Measurements from ENCODE around the gene PLA2G6.

Gene PLA2G6

GRCh38 chr22:38228326-38228872 lies 46.8 kb upstream of the PLA2G6 start:
- TF ChIP-seq CTCF (IDR thresholded peaks at IDR 0.05; ENCODE audit: insufficient read depth, low read length, missing control alignments): no peak
- ChIA-PET CTCF (interaction anchor here (0.9 to 4.0 kb wide), 10 partner anchors 9 to 177 kb away, joined by 3 to 18 read pairs (median 4); partner anchors contain the start of gene MAFF), POLR2A (interaction anchor here (1.1 to 1.9 kb wide), 2 partner anchors 10 to 11 kb away, joined by 3 to 9 read pairs; no protein-coding TSS in a partner anchor)
- no peak overlapping the region for H3K4me3 ChIP-seq (ENCODE audit: low read depth, low read length)
- no peak for DNase-seq (ENCODE audit: low read depth, low spot score)

- ChIA-PET POLR2A (no interaction called here), CTCF (interaction anchor here (0.9 to 2.8 kb wide), 3 partner anchors 7 to 44 kb away, joined by 3 to 15 read pairs (median 4); no protein-coding TSS in a partner anchor)
- no peak for DNase-seq (ENCODE audit: low read depth, low spot score)
- no peak for TF ChIP-seq CTCF (IDR thresholded peaks at IDR 0.05; ENCODE audit: insufficient read depth, low read length, missing control alignments)
- H3K4me3 ChIP-seq (ENCODE audit: low read depth, low read length): no peak overlapping the region
Observed at GRCh38 chr22:38226853-38227649, 45.4 kb upstream of the PLA2G6 start.

GRCh38 chr22:38223289-38223960 lies 41.8 kb upstream of the PLA2G6 start:
- no peak overlapping the region for H3K4me3 ChIP-seq (ENCODE audit: low read depth, low read length)
- ChIA-PET POLR2A (no interaction called here), CTCF (interaction anchor here (0.9 kb wide), 1 partner anchor 104 kb away, joined by 3 read pairs; no protein-coding TSS in a partner anchor)

GRCh38 chr22:38222797-38223119 lies 41.1 kb upstream of the PLA2G6 start:
- no peak for DNase-seq (ENCODE audit: low read depth, low spot score)
- H3K4me3 ChIP-seq (ENCODE audit: low read depth, low read length): no peak overlapping the region
- no peak for TF ChIP-seq CTCF (IDR thresholded peaks at IDR 0.05; ENCODE audit: insufficient read depth, low read length, missing control alignments)
- ChIA-PET CTCF (interaction anchor here (1.1 to 1.7 kb wide), 2 partner anchors 8 to 108 kb away, joined by 3 to 8 read pairs; no protein-coding TSS in a partner anchor), POLR2A (no interaction called here)

More at GRCh38 chr22:38223289-38223960, 41.8 kb upstream of the PLA2G6 start:
- TF ChIP-seq CTCF (IDR thresholded peaks at IDR 0.05; ENCODE audit: insufficient read depth, low read length, missing control alignments): no peak
- no peak for DNase-seq (ENCODE audit: low read depth, low spot score)

GRCh38 chr22:38221908-38222796 lies 40.5 kb upstream of the PLA2G6 start:
- POLR2A ChIA-PET: no interaction called here
- CTCF ChIA-PET: interaction anchor here (1.1 to 1.7 kb wide), 2 partner anchors 9 to 108 kb away, joined by 3 to 8 read pairs; no protein-coding TSS in a partner anchor
- H3K4me3 ChIP-seq (ENCODE audit: low read depth, low read length): no peak overlapping the region
- DNase-seq (ENCODE audit: low read depth, low spot score): no peak
- TF ChIP-seq CTCF (IDR thresholded peaks at IDR 0.05; ENCODE audit: insufficient read depth, low read length, missing control alignments): no peak
